GM23338 (cell line): ENCODE measurements around the gene PANK3. TPM values are rescaled to one million over a fixed set of nuclear protein-coding genes. Genes with fewer than 3 reads are reported as not detected.

ENCODE experiments used
- ATAC-seq: fragments of 200-7000 bp; cut with Tn5 transposase; 3 replicates; pipeline ENCODE4 v1.9.1; 2020
- DNase-seq: peaks from one replicate; pipeline ENCODE4 v3.0.0-alpha.2; 2015; ENCODE audit warnings: low spot score
- H2AFZ ChIP-seq: fragments of 200-600 bp; sonication (generic); 2 replicates; pipeline ENCODE4 v1.8.0; 2016; ENCODE audit warnings: antibody characterized with exemption, mild to moderate bottlenecking, moderate library complexity
- H3F3A ChIP-seq: fragments of 200-600 bp; sonication (generic); replicated peaks from 2 replicates; pipeline ENCODE4 v1.8.0; 2017; ENCODE audit warnings: antibody characterized with exemption, mixed run types, low read depth
- H3K27ac ChIP-seq: fragments of 200-600 bp; sonication (generic); 2 replicates; pipeline ENCODE4 v1.6.1; 2016; ENCODE audit warnings: low read depth
- H3K27me3 ChIP-seq: fragments of 200-600 bp; sonication (generic); 2 replicates; pipeline ENCODE4 v1.8.0; 2016; ENCODE audit warnings: mild to moderate bottlenecking, mixed run types, moderate library complexity; ENCODE audit not compliant: insufficient read depth
- H3K36me3 ChIP-seq: fragments of 200-600 bp; sonication (generic); 2 replicates; pipeline ENCODE4 v1.8.0; 2016; ENCODE audit warnings: mild to moderate bottlenecking; ENCODE audit not compliant: insufficient read depth
- H3K4me1 ChIP-seq: fragments of 200-600 bp; sonication (generic); 2 replicates; pipeline ENCODE4 v1.8.0; 2016; ENCODE audit warnings: mild to moderate bottlenecking, moderate library complexity; ENCODE audit not compliant: insufficient read depth
- H3K4me2 ChIP-seq: fragments of 200-600 bp; sonication (generic); 2 replicates; pipeline ENCODE4 v1.7.1; 2017; ENCODE audit warnings: mixed run types
- H3K4me3 ChIP-seq: fragments of 200-600 bp; sonication (generic); 2 replicates; pipeline ENCODE4 v1.6.1; 2016; ENCODE audit warnings: mixed run types
- H3K79me2 ChIP-seq: fragments of 200-600 bp; sonication (generic); replicated peaks from 2 replicates; pipeline ENCODE4 v1.8.0; 2017; ENCODE audit warnings: mild to moderate bottlenecking; ENCODE audit not compliant: insufficient read depth
- H3K9me2 ChIP-seq: fragments of 200-600 bp; sonication (generic); 2 replicates; pipeline ENCODE4 v1.8.0; 2017; ENCODE audit not compliant: insufficient read depth
- H4K20me1 ChIP-seq: fragments of 200-600 bp; sonication (generic); replicated peaks from 2 replicates; pipeline ENCODE4 v1.8.0; 2017; ENCODE audit warnings: mild to moderate bottlenecking; ENCODE audit not compliant: insufficient read depth
- H3K27ac Mint-ChIP-seq: 2 replicates; pipeline ENCODE4 v1.8.0; 2020; ENCODE audit warnings: inconsistent platforms, mild to moderate bottlenecking, moderate library complexity, mixed read lengths
- H3K27me3 Mint-ChIP-seq: 3 replicates; pipeline ENCODE4 v1.8.0; 2022; ENCODE audit warnings: low read depth, mild to moderate bottlenecking, moderate library complexity, mixed read lengths, inconsistent platforms; ENCODE audit not compliant: insufficient read depth, poor library complexity
- H3K36me3 Mint-ChIP-seq: 3 replicates; pipeline ENCODE4 v1.8.0; 2021; ENCODE audit warnings: low read depth, mild to moderate bottlenecking, inconsistent platforms, moderate library complexity, mixed read lengths
- H3K4me1 Mint-ChIP-seq: 3 replicates; pipeline ENCODE4 v1.8.0; 2020; ENCODE audit warnings: mild to moderate bottlenecking, inconsistent platforms, mixed read lengths
- H3K4me3 Mint-ChIP-seq: 3 replicates; pipeline ENCODE4 v1.8.0; 2021; ENCODE audit warnings: moderate library complexity, mild to moderate bottlenecking, inconsistent platforms, mixed read lengths
- H3K9me3 Mint-ChIP-seq: 3 replicates; pipeline ENCODE4 v1.8.0; 2020; ENCODE audit warnings: moderate library complexity, mild to moderate bottlenecking, inconsistent platforms, mixed read lengths
- CREB1 ChIP-seq: fragments of 250-450 bp; sonication (Bioruptor Pico); IDR thresholded peaks from 2 replicates; pipeline ENCODE4 v1.5.0; 2020; ENCODE audit warnings: low read depth, mild to moderate bottlenecking, moderate library complexity
- EZH2 ChIP-seq: fragments of 200-600 bp; sonication (generic); IDR thresholded peaks from one replicate; pipeline ENCODE4 v1.8.0; 2017; ENCODE audit warnings: antibody characterized with exemption, mild to moderate bottlenecking, low read depth; ENCODE audit not compliant: unreplicated experiment
- EZH2phosphoT487 ChIP-seq: fragments of 200-600 bp; sonication (generic); IDR thresholded peaks from one replicate; pipeline ENCODE4 v1.8.1; 2018; ENCODE audit warnings: antibody characterized with exemption; ENCODE audit not compliant: unreplicated experiment
- NANOG ChIP-seq: IDR thresholded peaks from 2 replicates; pipeline ENCODE4 v1.6.1; 2016; ENCODE audit warnings: antibody characterized with exemption, borderline replicate concordance
- POLR2AphosphoS5 ChIP-seq: IDR thresholded peaks from 2 replicates; pipeline ENCODE4 v1.6.1; 2016; ENCODE audit warnings: antibody characterized with exemption, low read depth
- STAT1 ChIP-seq: IDR thresholded peaks from one replicate; pipeline ENCODE4 v1.6.1; 2016; ENCODE audit warnings: antibody characterized with exemption; ENCODE audit not compliant: unreplicated experiment
- ZNF114 ChIP-seq: fragments of 250-450 bp; sonication (Bioruptor Pico); IDR thresholded peaks from 2 replicates; pipeline ENCODE4 v1.5.0; 2020; ENCODE audit warnings: mild to moderate bottlenecking, moderate library complexity
- ZNF331 ChIP-seq: fragments of 250-450 bp; sonication (Bioruptor Pico); IDR thresholded peaks from 2 replicates; pipeline ENCODE4 v1.5.0; 2020; ENCODE audit warnings: low read depth, mild to moderate bottlenecking, moderate library complexity
- polyA plus RNA-seq: library from polyadenylated mRNA; unstranded; fragments of >200 nt; fragmentation: Nextera tagmentation; extraction: Ambion mirVana; gene quantifications from 2 replicates; pipeline ENCODE4 v1.2.1, GENCODE V29; 2016
- total RNA-seq: library from RNA; depleted of rRNA; stranded (reverse); fragments of >200 nt; shearing (Covaris generic); gene quantifications from 2 replicates; pipeline ENCODE4 v1.2.3, GENCODE V29; 2014
- TF ChIP-seq, protein P1 (sequence below), 2 experiments: fragments of 200-600 bp in 1 of 2; sonication (generic) in 1 of 2; conservative IDR thresholded peaks; 2 replicates each; pipeline versions ENCODE4 v1.5.1 to v1.6.1; 2016 to 2017; ENCODE audit warnings: antibody characterized with exemption in 2 of 2, low read depth in 2 of 2, mild to moderate bottlenecking in 2 of 2, moderate library complexity in 1 of 2
- TF ChIP-seq, protein P2 (sequence below): IDR thresholded peaks from 2 replicates; pipeline ENCODE4 v1.6.1; 2016; ENCODE audit warnings: antibody characterized with exemption
- TF ChIP-seq, protein P3 (sequence below): fragments of 250-450 bp; sonication (Bioruptor Pico); IDR thresholded peaks from 2 replicates; pipeline ENCODE4 v1.5.0; 2020; ENCODE audit warnings: mild to moderate bottlenecking, moderate library complexity

The PANK3 gene
- total and polyA plus RNA-seq, 2 experiments from 2014 or later: 17.0 to 91.6 TPM

DNA sequence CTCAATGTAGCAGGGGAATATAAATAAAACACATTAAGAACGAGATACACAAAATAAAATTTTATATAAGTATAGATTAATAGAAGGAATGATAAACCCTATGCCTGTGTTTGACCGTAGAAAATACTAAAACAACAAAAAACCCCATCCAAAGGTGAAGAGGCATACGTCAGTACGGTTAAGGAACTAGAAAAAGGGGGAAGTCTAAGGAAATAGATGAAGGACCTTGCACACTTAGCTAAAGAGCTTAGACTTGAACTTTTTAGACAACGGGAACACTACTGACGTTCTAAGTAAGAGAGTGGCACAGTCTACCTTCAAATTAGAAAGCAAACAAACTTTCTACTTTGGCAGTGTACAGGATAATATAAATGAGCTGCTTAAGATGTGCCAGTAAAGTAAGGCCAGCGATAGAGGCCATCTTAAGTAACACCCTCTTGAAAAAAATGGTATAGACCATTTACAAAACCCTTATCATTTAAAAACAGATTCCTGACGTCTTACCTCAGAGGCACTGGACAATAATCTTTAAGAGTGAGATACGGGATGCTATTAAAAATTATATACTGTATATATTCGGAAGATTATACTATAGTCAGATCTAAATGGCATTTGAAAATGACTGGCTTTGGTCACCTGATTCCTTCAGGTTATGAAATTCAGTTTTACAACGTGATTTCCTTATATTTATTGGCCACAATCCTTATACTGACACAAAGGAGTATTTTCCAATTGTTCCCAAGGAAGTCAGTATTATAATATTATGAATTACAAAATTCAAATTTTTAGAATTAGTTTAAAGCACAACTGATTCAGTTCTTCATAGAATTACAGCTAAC lies 8.5 kb downstream of the PANK3 start (continued):
- TF ChIP-seq, protein P1, sequence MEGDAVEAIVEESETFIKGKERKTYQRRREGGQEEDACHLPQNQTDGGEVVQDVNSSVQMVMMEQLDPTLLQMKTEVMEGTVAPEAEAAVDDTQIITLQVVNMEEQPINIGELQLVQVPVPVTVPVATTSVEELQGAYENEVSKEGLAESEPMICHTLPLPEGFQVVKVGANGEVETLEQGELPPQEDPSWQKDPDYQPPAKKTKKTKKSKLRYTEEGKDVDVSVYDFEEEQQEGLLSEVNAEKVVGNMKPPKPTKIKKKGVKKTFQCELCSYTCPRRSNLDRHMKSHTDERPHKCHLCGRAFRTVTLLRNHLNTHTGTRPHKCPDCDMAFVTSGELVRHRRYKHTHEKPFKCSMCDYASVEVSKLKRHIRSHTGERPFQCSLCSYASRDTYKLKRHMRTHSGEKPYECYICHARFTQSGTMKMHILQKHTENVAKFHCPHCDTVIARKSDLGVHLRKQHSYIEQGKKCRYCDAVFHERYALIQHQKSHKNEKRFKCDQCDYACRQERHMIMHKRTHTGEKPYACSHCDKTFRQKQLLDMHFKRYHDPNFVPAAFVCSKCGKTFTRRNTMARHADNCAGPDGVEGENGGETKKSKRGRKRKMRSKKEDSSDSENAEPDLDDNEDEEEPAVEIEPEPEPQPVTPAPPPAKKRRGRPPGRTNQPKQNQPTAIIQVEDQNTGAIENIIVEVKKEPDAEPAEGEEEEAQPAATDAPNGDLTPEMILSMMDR (conservative IDR thresholded peaks at IDR 0.05; ENCODE audit: low read depth in 2 of 2): no peak
- TF ChIP-seq STAT1 (no peak), POLR2AphosphoS5 (no peak), ZNF331 (CRISPR knock-in tag) (no peak), NANOG (no peak), ZNF114 (CRISPR knock-in tag) (no peak), EZH2phosphoT487 (no peak)
- TF ChIP-seq, protein P2, sequence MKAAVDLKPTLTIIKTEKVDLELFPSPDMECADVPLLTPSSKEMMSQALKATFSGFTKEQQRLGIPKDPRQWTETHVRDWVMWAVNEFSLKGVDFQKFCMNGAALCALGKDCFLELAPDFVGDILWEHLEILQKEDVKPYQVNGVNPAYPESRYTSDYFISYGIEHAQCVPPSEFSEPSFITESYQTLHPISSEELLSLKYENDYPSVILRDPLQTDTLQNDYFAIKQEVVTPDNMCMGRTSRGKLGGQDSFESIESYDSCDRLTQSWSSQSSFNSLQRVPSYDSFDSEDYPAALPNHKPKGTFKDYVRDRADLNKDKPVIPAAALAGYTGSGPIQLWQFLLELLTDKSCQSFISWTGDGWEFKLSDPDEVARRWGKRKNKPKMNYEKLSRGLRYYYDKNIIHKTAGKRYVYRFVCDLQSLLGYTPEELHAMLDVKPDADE: no peak

DNA sequence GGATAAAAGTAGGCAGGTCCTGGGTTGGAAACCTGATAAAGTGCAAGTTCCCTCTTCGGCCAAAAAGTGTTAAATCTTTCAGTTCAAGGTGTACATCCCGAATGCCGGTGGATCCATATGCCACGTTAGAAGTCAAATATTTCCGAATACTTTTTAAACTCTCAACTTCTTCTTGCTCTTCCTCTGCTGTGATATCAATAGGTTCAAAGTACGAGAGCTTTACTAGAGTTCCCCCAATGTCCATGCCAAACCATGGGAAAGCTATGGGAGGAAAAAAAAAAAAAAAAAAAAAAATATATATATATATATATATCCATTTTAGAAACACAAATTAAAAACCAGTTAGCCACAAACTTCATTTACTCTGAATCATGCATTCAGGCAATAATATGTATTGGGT lies 10.4 kb downstream of the PANK3 start:
- Histone ChIP-seq H4K20me1 (peaks cover 38% of the 10 kb centered on the region), H3K27ac (no peak overlapping the region), H3K36me3 (peaks cover 20% of the 10 kb centered on the region), H3K4me2 (no peak overlapping the region), H3K4me1 (no peaks in the 10 kb centered on the region), H3K9me2 (no peaks in the 10 kb centered on the region), H3K4me3 (no peak overlapping the region), H3K79me2 (peaks cover 92% of the 10 kb centered on the region), H3K27me3 (no peaks in the 10 kb centered on the region), H3F3A (no peaks in the 10 kb centered on the region), H2AFZ (no peak overlapping the region)
- H3K36me3 Mint-ChIP-seq: peaks cover 49% of the 10 kb centered on the region; the same call in 2 of the 3 replicates
- H3K9me3 Mint-ChIP-seq: no peaks in the 10 kb centered on the region
- no peak overlapping the region for H3K4me3 Mint-ChIP-seq
- H3K27me3 Mint-ChIP-seq: no peaks in the 10 kb centered on the region
- H3K4me1 Mint-ChIP-seq: no peaks in the 10 kb centered on the region; the same call in 2 of the 3 replicates
- no peak for ATAC-seq
- no peak for DNase-seq
- no peak overlapping the region for H3K27ac Mint-ChIP-seq
- TF ChIP-seq ZNF114 (CRISPR knock-in tag) (no peak), NANOG (no peak), EZH2 (no peak), CREB1 (no peak), EZH2phosphoT487 (no peak), POLR2AphosphoS5 (no peak)
- TF ChIP-seq, protein P3, sequence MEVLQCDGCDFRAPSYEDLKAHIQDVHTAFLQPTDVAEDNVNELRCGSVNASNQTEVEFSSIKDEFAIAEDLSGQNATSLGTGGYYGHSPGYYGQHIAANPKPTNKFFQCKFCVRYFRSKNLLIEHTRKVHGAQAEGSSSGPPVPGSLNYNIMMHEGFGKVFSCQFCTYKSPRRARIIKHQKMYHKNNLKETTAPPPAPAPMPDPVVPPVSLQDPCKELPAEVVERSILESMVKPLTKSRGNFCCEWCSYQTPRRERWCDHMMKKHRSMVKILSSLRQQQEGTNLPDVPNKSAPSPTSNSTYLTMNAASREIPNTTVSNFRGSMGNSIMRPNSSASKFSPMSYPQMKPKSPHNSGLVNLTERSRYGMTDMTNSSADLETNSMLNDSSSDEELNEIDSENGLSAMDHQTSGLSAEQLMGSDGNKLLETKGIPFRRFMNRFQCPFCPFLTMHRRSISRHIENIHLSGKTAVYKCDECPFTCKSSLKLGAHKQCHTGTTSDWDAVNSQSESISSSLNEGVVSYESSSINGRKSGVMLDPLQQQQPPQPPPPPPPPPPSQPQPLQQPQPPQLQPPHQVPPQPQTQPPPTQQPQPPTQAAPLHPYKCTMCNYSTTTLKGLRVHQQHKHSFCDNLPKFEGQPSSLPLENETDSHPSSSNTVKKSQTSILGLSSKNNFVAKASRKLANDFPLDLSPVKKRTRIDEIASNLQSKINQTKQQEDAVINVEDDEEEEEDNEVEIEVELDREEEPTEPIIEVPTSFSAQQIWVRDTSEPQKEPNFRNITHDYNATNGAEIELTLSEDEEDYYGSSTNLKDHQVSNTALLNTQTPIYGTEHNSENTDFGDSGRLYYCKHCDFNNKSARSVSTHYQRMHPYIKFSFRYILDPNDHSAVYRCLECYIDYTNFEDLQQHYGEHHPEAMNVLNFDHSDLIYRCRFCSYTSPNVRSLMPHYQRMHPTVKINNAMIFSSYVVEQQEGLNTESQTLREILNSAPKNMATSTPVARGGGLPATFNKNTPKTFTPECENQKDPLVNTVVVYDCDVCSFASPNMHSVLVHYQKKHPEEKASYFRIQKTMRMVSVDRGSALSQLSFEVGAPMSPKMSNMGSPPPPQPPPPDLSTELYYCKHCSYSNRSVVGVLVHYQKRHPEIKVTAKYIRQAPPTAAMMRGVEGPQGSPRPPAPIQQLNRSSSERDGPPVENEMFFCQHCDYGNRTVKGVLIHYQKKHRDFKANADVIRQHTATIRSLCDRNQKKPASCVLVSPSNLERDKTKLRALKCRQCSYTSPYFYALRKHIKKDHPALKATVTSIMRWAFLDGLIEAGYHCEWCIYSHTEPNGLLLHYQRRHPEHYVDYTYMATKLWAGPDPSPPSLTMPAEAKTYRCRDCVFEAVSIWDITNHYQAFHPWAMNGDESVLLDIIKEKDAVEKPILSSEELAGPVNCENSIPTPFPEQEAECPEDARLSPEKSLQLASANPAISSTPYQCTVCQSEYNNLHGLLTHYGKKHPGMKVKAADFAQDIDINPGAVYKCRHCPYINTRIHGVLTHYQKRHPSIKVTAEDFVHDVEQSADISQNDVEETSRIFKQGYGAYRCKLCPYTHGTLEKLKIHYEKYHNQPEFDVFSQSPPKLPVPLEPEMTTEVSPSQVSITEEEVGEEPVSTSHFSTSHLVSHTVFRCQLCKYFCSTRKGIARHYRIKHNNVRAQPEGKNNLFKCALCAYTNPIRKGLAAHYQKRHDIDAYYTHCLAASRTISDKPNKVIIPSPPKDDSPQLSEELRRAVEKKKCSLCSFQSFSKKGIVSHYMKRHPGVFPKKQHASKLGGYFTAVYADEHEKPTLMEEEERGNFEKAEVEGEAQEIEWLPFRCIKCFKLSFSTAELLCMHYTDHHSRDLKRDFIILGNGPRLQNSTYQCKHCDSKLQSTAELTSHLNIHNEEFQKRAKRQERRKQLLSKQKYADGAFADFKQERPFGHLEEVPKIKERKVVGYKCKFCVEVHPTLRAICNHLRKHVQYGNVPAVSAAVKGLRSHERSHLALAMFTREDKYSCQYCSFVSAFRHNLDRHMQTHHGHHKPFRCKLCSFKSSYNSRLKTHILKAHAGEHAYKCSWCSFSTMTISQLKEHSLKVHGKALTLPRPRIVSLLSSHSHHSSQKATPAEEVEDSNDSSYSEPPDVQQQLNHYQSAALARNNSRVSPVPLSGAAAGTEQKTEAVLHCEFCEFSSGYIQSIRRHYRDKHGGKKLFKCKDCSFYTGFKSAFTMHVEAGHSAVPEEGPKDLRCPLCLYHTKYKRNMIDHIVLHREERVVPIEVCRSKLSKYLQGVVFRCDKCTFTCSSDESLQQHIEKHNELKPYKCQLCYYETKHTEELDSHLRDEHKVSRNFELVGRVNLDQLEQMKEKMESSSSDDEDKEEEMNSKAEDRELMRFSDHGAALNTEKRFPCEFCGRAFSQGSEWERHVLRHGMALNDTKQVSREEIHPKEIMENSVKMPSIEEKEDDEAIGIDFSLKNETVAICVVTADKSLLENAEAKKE (CRISPR knock-in tag): no peak
- TF ChIP-seq, protein P2: no peak
